IMR-90 (cell line): Measurements from ENCODE around the gene WNT2B. TPM values are rescaled to one million over a fixed set of nuclear protein-coding genes. Genes with fewer than 3 reads are reported as not detected.
A peak's percentile ranks its signal among the peaks of the same experiment; 100 is the strongest.

Experiments
- ATAC-seq: fragments of 200-7000 bp; cut with Tn5 transposase; 2 replicates; pipeline ENCODE4 v1.9.1; 2020; ENCODE audit warnings: low read depth, mild to moderate bottlenecking, moderate library complexity
- BruUV-seq: library from RNA; stranded (reverse); fragments of 400-500 nt; replicated peaks from 2 replicates; lab custom pipeline; 2021; lab: Mats Ljungman, UMichigan
- CTCF ChIA-PET: fragments of 300-600 bp; formaldehyde crosslinking; extraction: SDS; loops from one replicate; lab custom pipeline; 2021; ENCODE audit warnings: antibody characterized with exemption; lab: Yijun Ruan, JAX
- POLR2A ChIA-PET: fragments of 300-600 bp; sonication (Branson Sonifier 250); formaldehyde crosslinking; loops from one replicate; lab custom pipeline; 2022; ENCODE audit warnings: antibody characterized with exemption; ENCODE audit not compliant: unreplicated experiment; lab: Charles Lee
- DNase-seq: peaks from one replicate; pipeline ENCODE4 v3.0.0; 2013
- H2AFZ ChIP-seq: replicated peaks from 2 replicates; pipeline ENCODE3; 2013; ENCODE audit warnings: low read length, mild to moderate bottlenecking; ENCODE audit not compliant: poor library complexity
- H2AK5ac ChIP-seq: 2 replicates; pipeline ENCODE4 v1.6.1; 2013; ENCODE audit warnings: low read depth, low read length, inconsistent platforms
- H2AK9ac ChIP-seq: replicated peaks from 2 replicates; pipeline ENCODE3; 2013; ENCODE audit warnings: mild to moderate bottlenecking, low read depth, low read length, moderate library complexity; ENCODE audit not compliant: poor library complexity
- H2BK120ac ChIP-seq: 2 replicates; pipeline ENCODE4 v1.6.1; 2013; ENCODE audit warnings: low read depth, low read length, inconsistent platforms
- H2BK15ac ChIP-seq: 3 replicates; pipeline ENCODE4 v1.6.1; 2013; ENCODE audit warnings: low read depth, low read length, inconsistent platforms
- H2BK20ac ChIP-seq: 2 replicates; pipeline ENCODE4 v1.6.1; 2013; ENCODE audit warnings: low read depth, mild to moderate bottlenecking, inconsistent platforms, low read length, moderate library complexity
- H2BK5ac ChIP-seq: 2 replicates; pipeline ENCODE4 v1.6.1; 2013; ENCODE audit warnings: mild to moderate bottlenecking, low read depth, low read length, inconsistent platforms; ENCODE audit not compliant: poor library complexity, severe bottlenecking
- H3K14ac ChIP-seq: replicated peaks from 2 replicates; pipeline ENCODE4 v1.6.1; 2013; ENCODE audit warnings: low read depth, low read length, inconsistent platforms
- H3K18ac ChIP-seq: 2 replicates; pipeline ENCODE4 v1.6.1; 2013; ENCODE audit warnings: low read depth, low read length, control low read depth
- H3K23ac ChIP-seq: 2 replicates; pipeline ENCODE4 v1.6.1; 2013; ENCODE audit warnings: low read depth, low read length, inconsistent platforms
- H3K27ac ChIP-seq: 2 replicates; pipeline ENCODE4 v1.5.1; 2013; ENCODE audit warnings: mild to moderate bottlenecking, control low read depth, low read length; ENCODE audit not compliant: insufficient read depth
- H3K27me3 ChIP-seq: 2 replicates; pipeline ENCODE4 v1.6.1; 2013; ENCODE audit warnings: low read length; ENCODE audit not compliant: control insufficient read depth, insufficient read depth
- H3K36me3 ChIP-seq: 2 replicates; pipeline ENCODE4 v1.6.1; 2013; ENCODE audit warnings: low read length, mixed read lengths; ENCODE audit not compliant: control insufficient read depth, insufficient read depth
- H3K4ac ChIP-seq: 2 replicates; pipeline ENCODE4 v1.6.1; 2013; ENCODE audit warnings: low read depth, low read length, inconsistent platforms
- H3K4me1 ChIP-seq: 2 replicates; pipeline ENCODE4 v1.6.1; 2013; ENCODE audit warnings: low read length, mixed read lengths; ENCODE audit not compliant: control insufficient read depth, insufficient read depth
- H3K4me2 ChIP-seq: 2 replicates; pipeline ENCODE4 v1.6.1; 2013; ENCODE audit warnings: low read depth, mild to moderate bottlenecking, control low read depth, low read length, moderate library complexity
- H3K4me3 ChIP-seq: 2 replicates; pipeline ENCODE4 v1.5.1; 2013; ENCODE audit warnings: low read depth, mild to moderate bottlenecking, control low read depth, low read length, moderate library complexity; ENCODE audit not compliant: insufficient read depth
- H3K56ac ChIP-seq: 2 replicates; pipeline ENCODE4 v1.6.1; 2013; ENCODE audit warnings: low read length, inconsistent platforms; ENCODE audit not compliant: insufficient read depth; ENCODE audit errors: extremely low read depth
- H3K79me1 ChIP-seq, 2 experiments: 2 replicates each; pipeline ENCODE4 v1.6.1; 2013; ENCODE audit warnings: low read length in 2 of 2, inconsistent platforms in 1 of 2, low read depth in 1 of 2
- H3K9ac ChIP-seq: 2 replicates; pipeline ENCODE4 v1.6.1; 2013; ENCODE audit warnings: low read depth, low read length, control low read depth
- H3K9me1 ChIP-seq: 2 replicates; pipeline ENCODE4 v1.6.1; 2013; ENCODE audit warnings: low read length, inconsistent platforms; ENCODE audit not compliant: insufficient read depth
- H3K9me3 ChIP-seq: 2 replicates; pipeline ENCODE4 v1.6.1; 2013; ENCODE audit warnings: low read length; ENCODE audit not compliant: control insufficient read depth, insufficient read depth
- H4K20me1 ChIP-seq: 2 replicates; pipeline ENCODE4 v1.6.1; 2013; ENCODE audit warnings: low read length, inconsistent platforms; ENCODE audit not compliant: insufficient read depth
- H4K5ac ChIP-seq: 2 replicates; pipeline ENCODE4 v1.6.1; 2013; ENCODE audit warnings: mild to moderate bottlenecking, low read depth, low read length, control low read depth
- H4K8ac ChIP-seq, 2 experiments: 2 replicates each; pipeline ENCODE4 v1.6.1; 2013; ENCODE audit warnings: low read depth in 2 of 2, low read length in 2 of 2, control low read depth in 1 of 2, inconsistent platforms in 1 of 2
- H4K91ac ChIP-seq: 2 replicates; pipeline ENCODE4 v1.6.1; 2013; ENCODE audit warnings: low read depth, low read length, inconsistent platforms; ENCODE audit not compliant: insufficient read depth
- BHLHE40 ChIP-seq: fragments of 150-350 bp; IDR thresholded peaks from 2 replicates; pipeline ENCODE4 v1.6.1; 2016; ENCODE audit warnings: mild to moderate bottlenecking, low read depth, low read length
- CEBPB ChIP-seq: IDR thresholded peaks from 2 replicates; pipeline ENCODE4 v1.6.1; 2012; ENCODE audit warnings: low read depth, low read length, improper control_type of control experiment
- CHD1 ChIP-seq: IDR thresholded peaks from 2 replicates; pipeline ENCODE4 v1.6.1; 2012; ENCODE audit warnings: low read depth, low read length, improper control_type of control experiment
- ELK1 ChIP-seq: fragments of 150-350 bp; IDR thresholded peaks from 2 replicates; pipeline ENCODE4 v1.6.1; 2016; ENCODE audit warnings: low read depth, mild to moderate bottlenecking, low read length, moderate library complexity, borderline replicate concordance
- FOS ChIP-seq: fragments of 150-350 bp; IDR thresholded peaks from 2 replicates; pipeline ENCODE4 v1.6.1; 2016; ENCODE audit warnings: low read depth, low read length
- MAZ ChIP-seq: IDR thresholded peaks from 2 replicates; pipeline ENCODE4 v1.6.1; 2012; ENCODE audit warnings: low read depth, mild to moderate bottlenecking, low read length, improper control_type of control experiment, moderate library complexity, borderline replicate concordance
- MXI1 ChIP-seq: IDR thresholded peaks from 2 replicates; pipeline ENCODE4 v1.6.1; 2012; ENCODE audit warnings: low read depth, mild to moderate bottlenecking, low read length, moderate library complexity, borderline replicate concordance
- NFE2L2 ChIP-seq: fragments of 150-350 bp; IDR thresholded peaks from 2 replicates; pipeline ENCODE4 v1.6.1; 2016; ENCODE audit warnings: low read depth, mild to moderate bottlenecking, low read length
- POLR2A ChIP-seq: IDR thresholded peaks from 2 replicates; pipeline ENCODE4 v1.6.1; 2012; ENCODE audit warnings: mild to moderate bottlenecking, low read depth, low read length
- RAD21 ChIP-seq: IDR thresholded peaks from 2 replicates; pipeline ENCODE4 v1.6.1; 2012; ENCODE audit warnings: low read length, improper control_type of control experiment
- RCOR1 ChIP-seq: IDR thresholded peaks from 2 replicates; pipeline ENCODE4 v1.6.1; 2012; ENCODE audit warnings: mild to moderate bottlenecking, low read length, improper control_type of control experiment; ENCODE audit not compliant: insufficient replicate concordance
- WGBS, 2 experiments: methylation state at CpG; one replicate each; pipeline versions ENCODE4 v1.1.5 to v1.1.7; 2013; ENCODE audit warnings: missing lambda C conversion rate in 2 of 2; ENCODE audit not compliant: insufficient read length in 1 of 2; ENCODE audit errors: extremely low coverage in 2 of 2; 5-methylcytosine and 5-hydroxymethylcytosine counted together
- dilution Hi-C: fragments of 300-500 bp; cut with HindIII; formaldehyde crosslinking; loops from one replicate; pipeline ENCODE4 v1.14.3; 2018; ENCODE audit warnings: low sequenced_read_pairs; ENCODE audit not compliant: unreplicated experiment
- in situ Hi-C: fragments of 300-500 bp; cut with MboI; formaldehyde crosslinking; loops from 3 replicates; pipeline ENCODE4 v1.14.3; 2019; ENCODE audit warnings: low sequenced_read_pairs, inconsistent platforms, mixed read lengths
- intact Hi-C: fragments of 100-400 bp; cut with micrococcal nuclease; formaldehyde crosslinking; loops from 2 replicates; pipeline ENCODE4 v1.10.0; 2022
- polyA plus RNA-seq, 3 experiments: library from polyadenylated mRNA; depleted of rRNA; stranded (reverse); fragments of >200 nt; gene quantifications; 2 replicates each; pipeline ENCODE4 v1.2.3, GENCODE V29; 2012; ENCODE audit warnings: low replicate concordance in 1 of 3
- total RNA-seq: library from RNA; depleted of rRNA; stranded (reverse); fragments of >200 nt; gene quantifications from 2 replicates; pipeline ENCODE4 v1.2.3, GENCODE V29; 2012

The WNT2B gene
- total and polyA plus RNA-seq, 2 of the 4 experiments (the other 2 are of a cell fraction) = 0.50 to 0.54 TPM

- no peak for TF ChIP-seq ELK1
- TF ChIP-seq NFE2L2 = no peak
Measured at GRCh38 chr1:112513112-112513870, 4.5 kb downstream of the WNT2B start (continued).

GRCh38 chr1:112514901-112515300 is 6.1 kb downstream of the WNT2B start:
- Histone ChIP-seq H3K9ac (no peak overlapping the region), H2BK120ac (peak overlapping the region; percentile 30; the same call in 1 of the 2 replicates), H3K18ac (peak overlapping the region; percentile 86), H2AK9ac (no peak overlapping the region), H3K9me1 (peaks cover 23% of the 10 kb centered on the region), H2BK15ac (peak overlapping the region; percentile 57; the same call in 1 of the 3 replicates), H3K14ac (no peak overlapping the region; the same call in 1 of the 2 replicates), H3K56ac (no peak overlapping the region), H4K91ac (peak overlapping the region; percentile 48; the same call in 1 of the 2 replicates), H3K79me1 (no peaks in the 10 kb centered on the region), H2BK20ac (peak overlapping the region; percentile 41), H4K5ac (peak overlapping the region; percentile 69; the same call in 1 of the 2 replicates), H3K4me2 (no peak overlapping the region), H2BK5ac (peak overlapping the region; percentile 47), H3K9me3 (no peaks in the 10 kb centered on the region), H3K27ac (peak overlapping the region; percentile 87; the same call in 1 of the 2 replicates), H3K36me3 (peaks cover 5% of the 10 kb centered on the region; the same call in 1 of the 2 replicates), H3K4me1 (peaks cover 31% of the 10 kb centered on the region), H3K23ac (no peak overlapping the region), H2AFZ (no peak overlapping the region), H2AK5ac (peak overlapping the region; percentile 61), H3K4me3 (no peak overlapping the region), H4K20me1 (peaks cover 17% of the 10 kb centered on the region), H3K27me3 (peaks cover 9% of the 10 kb centered on the region), H3K4ac (0 out of 2 replicates have a peak overlapping the region, but pooled peaks have one; percentile 57), H4K8ac (no peak overlapping the region)
- in situ Hi-C loops (no loop called here), intact Hi-C loops (loop anchor here (5.0 kb wide), 1 partner anchor 192 kb away; the partner anchor contains the start of gene RHOC), dilution Hi-C loops (no loop called here)
- DNase-seq (no peak), ATAC-seq (no peak)
- ChIA-PET CTCF (interaction anchor here (1.7 kb wide), 1 partner anchor 13 kb away, joined by 7 read pairs; no protein-coding TSS in a partner anchor), POLR2A (interaction anchor here (0.6 kb wide), 1 partner anchor 40 kb away, joined by 3 read pairs; no protein-coding TSS in a partner anchor)
- BruUV-seq = no TSS peak
- 100% methylated on average over 8 of the region's 12 CpGs; no CpG with 5 or more reads in 1 of the 2 experiments for WGBS, 2 experiments
- TF ChIP-seq CHD1 (no peak), BHLHE40 (no peak), ELK1 (no peak), CEBPB (no peak), MXI1 (no peak), RAD21 (no peak), POLR2A (no peak), MAZ (no peak), FOS (no peak), RCOR1 (no peak)
